ENCODE measurements around the gene PLEKHB1.

GRCh38 chr11:73623686-73624085, 22.7 kb upstream of the PLEKHB1 start:
- no peak for TF ChIP-seq POLR2A (IDR thresholded peaks at IDR 0.05; ENCODE audit: low read length)
- no peak for TF ChIP-seq GATA1 (IDR thresholded peaks at IDR 0.05; ENCODE audit: low read depth, low read length)

Measured in erythroblast (primary cell).